ENCODE measurements around the gene CALML3.

- TF ChIP-seq CTCF (IDR thresholded peaks at IDR 0.05; ENCODE audit: low read length) (no peak), EZH2 (IDR thresholded peaks at IDR 0.05; ENCODE audit: borderline replicate concordance, low read length) (no peak)
Measured at GRCh38 chr10:5490032-5490431, 34.7 kb upstream of the CALML3 start.

Data from OCI-LY1 (cell line).